ENCODE measurements around the gene IFITM10.

Gene IFITM10

DNA sequence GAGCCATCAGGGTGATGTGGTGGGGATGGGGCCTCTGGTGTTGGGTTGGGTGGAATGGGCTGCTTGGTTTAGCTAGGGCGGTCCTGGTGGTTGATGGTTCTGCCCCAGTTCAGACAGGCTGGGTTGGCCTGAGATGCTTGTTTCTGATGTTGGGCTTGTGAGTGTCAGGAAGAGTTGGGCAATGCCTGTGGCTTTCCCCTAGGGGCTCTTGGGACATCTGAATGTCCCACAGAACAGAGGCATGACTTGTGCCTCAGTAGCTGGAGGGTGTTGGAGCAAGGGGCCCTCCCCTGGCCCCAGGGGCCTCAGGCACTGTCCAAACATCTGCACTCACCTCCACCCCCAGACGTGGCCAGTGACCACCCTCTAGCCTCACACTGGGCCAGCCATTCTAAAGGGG is 27.3 kb upstream of the IFITM10 start:
- DNase-seq = peak in 1 of 2 donors; percentile 41

- DNase-seq = no peak
Measured at GRCh38 chr11:1776944-1777715, 26.7 kb upstream of the IFITM10 start.

GRCh38 chr11:1776331-1776851 is 26.0 kb upstream of the IFITM10 start:
- DNase-seq = no peak

- DNase-seq = no peak
Measured at GRCh38 chr11:1774886-1775285, 24.5 kb upstream of the IFITM10 start.

DNA sequence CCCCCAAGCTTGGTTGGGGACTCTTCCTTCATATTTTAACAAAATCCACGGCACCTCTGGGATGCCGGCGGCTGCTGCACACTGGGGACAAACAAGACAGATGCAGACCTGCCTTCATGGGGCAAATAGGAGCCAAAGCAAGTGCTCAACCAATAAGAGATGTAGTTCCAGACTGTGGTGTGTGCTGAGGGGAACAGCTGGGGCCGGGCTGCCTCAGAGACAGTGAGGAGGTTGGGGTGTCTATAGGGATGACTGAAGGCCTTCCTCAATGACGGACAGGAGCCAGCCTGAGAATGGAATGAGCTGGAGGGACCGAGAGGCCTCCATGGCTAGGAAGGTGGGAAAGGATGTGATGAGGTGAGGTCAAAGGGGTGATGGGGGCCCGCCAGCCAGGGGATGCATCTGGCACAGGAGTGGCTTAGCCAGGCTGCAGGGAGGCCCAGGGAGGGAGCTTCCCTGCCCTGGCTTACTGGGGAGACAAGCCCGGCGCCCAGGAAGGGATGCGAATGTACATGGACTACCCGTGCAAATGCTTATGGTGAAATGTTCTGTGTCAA is 23.7 kb upstream of the IFITM10 start:
- no peak for DNase-seq

- DNase-seq = no peak
Measured at GRCh38 chr11:1773131-1773993, 23.0 kb upstream of the IFITM10 start.

DNA sequence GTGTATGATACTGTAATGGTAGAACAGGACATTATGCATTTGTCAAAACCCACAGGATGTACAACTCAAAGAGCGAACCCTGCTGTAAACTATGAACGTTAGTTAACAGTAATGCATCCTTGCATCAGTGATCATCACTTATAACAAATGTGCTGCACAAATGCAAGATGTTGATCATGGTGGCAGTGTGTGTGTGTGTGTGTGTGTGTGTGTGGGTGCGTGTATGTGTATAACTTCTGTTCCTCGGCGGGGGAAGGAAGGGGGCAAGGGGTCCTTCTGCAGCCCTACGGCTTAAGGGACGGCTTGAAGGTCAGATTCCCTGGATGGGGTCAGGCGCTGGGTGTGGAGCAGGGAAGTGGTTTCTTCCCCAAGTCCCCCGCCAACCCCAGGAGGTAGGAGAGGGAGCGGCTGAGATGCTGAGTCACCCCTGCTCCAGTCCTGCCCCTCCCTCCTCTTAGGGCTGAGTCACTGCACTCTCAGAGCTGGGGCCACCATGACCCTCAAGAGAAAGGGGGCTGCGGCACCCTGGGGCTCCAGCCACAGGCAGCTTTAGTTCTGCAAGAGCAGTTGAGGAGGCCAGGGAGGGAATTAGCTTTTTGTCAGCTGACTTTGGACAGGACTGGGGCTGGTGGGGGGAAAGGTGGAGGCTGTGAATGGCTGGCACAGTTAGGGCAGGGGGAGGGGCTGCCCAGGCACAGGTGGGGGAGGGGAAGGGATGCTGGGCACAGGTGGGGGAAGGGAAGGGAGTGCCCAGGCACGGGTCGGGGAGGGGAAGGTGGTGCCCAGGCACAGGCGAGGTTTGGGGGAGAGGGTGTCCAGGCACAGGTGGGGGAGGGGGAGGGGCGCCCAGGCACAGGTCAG is 22.1 kb upstream of the IFITM10 start:
- DNase-seq = peak; percentile 44 to 65

GRCh38 chr11:1771700-1772099 is 21.3 kb upstream of the IFITM10 start:
- peak in 1 of 2 donors; percentile 56 for DNase-seq

DNA sequence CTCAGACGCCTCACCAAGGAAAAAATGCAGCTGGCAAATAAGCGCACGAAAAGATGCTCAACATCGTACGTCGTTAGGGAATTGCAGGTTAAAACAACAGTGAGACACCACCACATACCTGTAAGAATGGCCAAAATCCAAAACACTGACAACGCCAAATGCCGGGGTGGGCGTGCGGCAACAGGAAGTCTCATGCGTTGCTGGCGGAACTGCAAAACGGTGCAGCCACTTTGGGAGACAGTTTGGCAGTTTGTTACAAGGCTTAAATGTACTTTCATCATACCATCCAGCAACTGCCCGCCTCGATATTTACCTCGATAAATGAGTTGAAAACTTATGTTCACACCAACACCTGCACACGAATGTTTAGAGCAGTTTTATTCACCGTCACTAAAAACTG is 20.9 kb upstream of the IFITM10 start:
- peak in 1 of 2 donors; percentile 7 for DNase-seq

- peak in 1 of 2 donors; percentile 51 for DNase-seq
Measured at GRCh38 chr11:1770528-1770927, 20.1 kb upstream of the IFITM10 start.

- DNase-seq = peak in 1 of 2 donors; percentile 4
Measured at GRCh38 chr11:1770061-1770460, 19.7 kb upstream of the IFITM10 start.

GRCh38 chr11:1769304-1769936 is 19.0 kb upstream of the IFITM10 start:
- DNase-seq = peak in 1 of 2 donors; percentile 9

GRCh38 chr11:1768141-1768469 is 17.7 kb upstream of the IFITM10 start:
- no peak for DNase-seq

DNA sequence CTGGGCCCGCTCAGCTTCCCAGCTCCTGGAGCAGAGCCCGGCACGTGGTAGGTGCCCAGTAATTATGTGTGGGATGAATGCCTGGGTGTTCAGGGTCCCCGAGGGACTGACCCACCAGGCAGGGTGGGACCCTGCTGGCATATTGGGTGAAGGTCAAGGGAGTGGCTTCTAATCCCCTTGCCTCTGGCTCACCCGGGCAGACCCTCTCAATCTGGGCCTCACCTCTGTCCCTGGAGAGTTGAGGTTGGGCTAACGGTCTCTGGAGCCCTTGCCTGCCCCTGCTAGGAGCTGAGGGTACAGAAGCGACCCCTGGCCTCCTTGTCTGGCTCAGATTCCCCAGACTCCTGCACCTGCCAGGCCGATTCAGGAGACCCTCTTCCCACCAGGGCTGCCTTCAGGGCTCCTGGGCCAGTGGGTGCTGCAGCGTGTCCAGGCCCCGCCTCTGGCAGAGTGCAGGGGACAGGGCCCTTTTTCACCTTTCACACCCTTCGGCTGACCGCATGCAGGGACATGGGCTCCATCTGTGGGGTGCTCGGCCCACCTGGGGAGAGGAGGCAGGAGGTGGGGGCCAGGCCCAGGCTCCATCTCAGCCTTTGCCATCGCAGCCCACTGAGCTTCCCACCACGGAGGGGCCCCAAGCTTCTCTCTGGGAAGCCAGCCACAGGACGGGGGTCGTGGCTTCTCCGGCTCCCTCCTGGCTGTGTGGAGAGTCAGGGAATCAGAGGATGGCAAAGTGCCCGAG is 17.2 kb upstream of the IFITM10 start:
- DNase-seq = no peak

DNA sequence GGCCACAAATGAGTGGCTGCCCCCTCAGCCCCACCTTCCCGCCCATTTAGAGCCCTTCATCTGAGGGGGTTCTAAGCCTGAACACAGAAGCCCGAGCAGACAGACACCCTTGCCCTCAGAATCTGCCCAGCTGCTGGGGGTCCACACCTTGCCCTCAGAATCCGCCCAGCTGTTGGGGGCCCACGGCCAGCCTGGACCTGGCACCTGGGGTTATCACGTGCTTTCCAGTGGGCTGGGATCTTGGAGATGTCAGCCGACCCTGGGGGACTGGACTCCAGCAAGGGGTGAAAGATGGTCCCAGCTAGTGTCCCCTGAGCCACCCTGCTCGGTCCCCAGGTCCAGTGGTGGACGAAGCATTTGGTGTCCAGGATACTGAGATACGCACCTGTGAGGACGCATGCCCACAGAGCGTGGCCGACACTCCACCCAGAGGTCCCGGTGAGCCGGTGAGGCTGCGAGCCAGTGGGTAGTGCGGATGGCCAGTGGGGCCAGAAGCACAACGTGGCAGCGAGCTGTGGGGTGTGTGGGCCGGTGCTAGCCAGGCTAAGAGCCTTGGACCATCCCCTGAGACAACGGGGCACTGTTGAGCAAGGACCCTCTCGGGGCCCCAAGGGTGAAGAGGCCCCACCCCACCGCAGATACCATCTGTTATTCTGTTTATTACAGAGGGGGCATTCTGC is 16.5 kb upstream of the IFITM10 start:
- DNase-seq = no peak

- DNase-seq = no peak
Measured at GRCh38 chr11:1765871-1766718, 15.7 kb upstream of the IFITM10 start.

DNA sequence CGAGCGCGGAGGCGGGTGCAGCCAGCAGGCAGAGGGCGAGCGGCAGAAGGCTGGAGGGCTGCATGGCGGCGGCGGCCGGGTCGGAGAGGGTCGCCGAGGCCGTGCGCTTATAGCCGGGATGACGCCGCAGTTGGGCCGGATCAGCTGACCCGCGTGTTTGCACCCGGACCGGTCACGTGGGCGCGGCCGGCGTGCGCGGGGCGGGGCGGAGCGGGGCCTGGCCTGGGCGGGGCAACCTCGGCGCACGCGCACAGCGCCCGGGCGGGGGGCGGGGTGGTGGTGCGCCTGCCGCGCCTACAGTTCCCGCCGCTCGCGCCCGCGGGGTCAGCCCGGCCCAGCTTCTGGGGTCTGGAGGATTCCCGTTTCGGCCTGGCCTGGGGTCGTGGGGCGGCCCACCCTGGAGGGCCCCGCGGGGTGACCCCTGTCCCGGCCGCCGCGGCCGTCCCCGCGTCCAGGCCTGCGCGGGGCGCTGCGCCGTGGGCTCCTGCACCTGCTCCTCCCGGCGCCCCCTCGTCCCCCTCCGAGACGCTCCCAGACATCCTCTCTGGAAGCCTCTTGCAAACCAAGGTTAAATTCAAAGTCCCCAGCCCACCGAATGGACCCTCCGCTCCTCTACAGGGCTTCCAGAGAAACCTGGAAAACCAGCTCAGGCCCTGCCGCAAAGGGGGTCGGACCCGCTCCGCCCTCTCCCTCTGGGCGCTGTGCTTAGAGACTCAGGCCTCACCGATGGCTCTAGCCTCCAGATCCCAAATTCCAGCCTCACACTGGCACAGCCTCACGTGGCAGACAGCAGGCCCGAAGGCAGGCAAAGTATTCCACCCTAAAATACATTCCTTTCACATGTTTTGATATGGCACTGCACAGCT is 13.6 kb upstream of the IFITM10 start, which contains the start of gene CTSD:
TSS of gene CTSD (minus strand) at position 132 of the 866 bp plus-strand sequence. CDS start at position 64, 68 bp downstream.
- peak; percentile 83 to 86 for DNase-seq

GRCh38 chr11:1763336-1763795 is 13.0 kb upstream of the IFITM10 start:
- DNase-seq = no peak

Measured in CD4-positive, alpha-beta T cell treated with Interleukin-4 for 1 hour (primary cell).